Measurements from ENCODE around the gene SHROOM2.
A peak's percentile ranks its signal among the peaks of the same experiment; 100 is the strongest.

Gene SHROOM2

GRCh38 chrX:9947131-9947794 lies 161.0 kb downstream of the SHROOM2 start:
- DNase-seq (ENCODE audit: low spot score), result no peak

- no peak for DNase-seq (ENCODE audit: low spot score)
Measured at GRCh38 chrX:9948406-9948805, 162.2 kb downstream of the SHROOM2 start.

GRCh38 chrX:9952300-9952699 lies 166.1 kb downstream of the SHROOM2 start:
- no peak for DNase-seq (ENCODE audit: low spot score)

- DNase-seq (ENCODE audit: low spot score), result no peak
Measured at GRCh38 chrX:9953396-9953795, 167.2 kb downstream of the SHROOM2 start.

- DNase-seq (ENCODE audit: low spot score), result peak; percentile 63
Measured at GRCh38 chrX:9955506-9955905, 169.3 kb downstream of the SHROOM2 start.

GRCh38 chrX:9957743-9958142 lies 171.5 kb downstream of the SHROOM2 start:
- DNase-seq (ENCODE audit: low spot score), result no peak

- DNase-seq (ENCODE audit: low spot score), result no peak
Measured at GRCh38 chrX:9958183-9958582, 172.0 kb downstream of the SHROOM2 start.

GRCh38 chrX:9961750-9962149 lies 175.5 kb downstream of the SHROOM2 start:
- no peak for DNase-seq (ENCODE audit: low spot score)

- no peak for DNase-seq (ENCODE audit: low spot score)
Measured at GRCh38 chrX:9966775-9967408, 180.7 kb downstream of the SHROOM2 start, which contains the start of gene CLDN34. CLDN34 (plus strand) TSS chrX:9967358; CDS start chrX:9967358, 0 bp downstream.

GRCh38 chrX:9977635-9978034 lies 191.4 kb downstream of the SHROOM2 start:
- DNase-seq (ENCODE audit: low spot score), result no peak

GRCh38 chrX:9980401-9980800 lies 194.2 kb downstream of the SHROOM2 start:
- no peak for DNase-seq (ENCODE audit: low spot score)

GRCh38 chrX:9980927-9981326 lies 194.7 kb downstream of the SHROOM2 start:
- no peak for DNase-seq (ENCODE audit: low spot score)

GRCh38 chrX:9983441-9983840 lies 197.2 kb downstream of the SHROOM2 start:
- no peak for DNase-seq (ENCODE audit: low spot score)

GRCh38 chrX:9983846-9984245 lies 197.6 kb downstream of the SHROOM2 start:
- no peak for DNase-seq (ENCODE audit: low spot score)

- DNase-seq (ENCODE audit: low spot score), result peak; percentile 8
Measured at GRCh38 chrX:9988762-9989161, 202.5 kb downstream of the SHROOM2 start.

GRCh38 chrX:9992061-9992460 lies 205.8 kb downstream of the SHROOM2 start:
- no peak for DNase-seq (ENCODE audit: low spot score)

GRCh38 chrX:9992724-9993123 lies 206.5 kb downstream of the SHROOM2 start:
- DNase-seq (ENCODE audit: low spot score), result no peak

GRCh38 chrX:9995855-9996339 lies 209.7 kb downstream of the SHROOM2 start:
- DNase-seq (ENCODE audit: low spot score), result peak; percentile 85

GRCh38 chrX:9997041-9997440 lies 210.8 kb downstream of the SHROOM2 start:
- DNase-seq (ENCODE audit: low spot score), result no peak

GRCh38 chrX:9997524-9997923 lies 211.3 kb downstream of the SHROOM2 start:
- no peak for DNase-seq (ENCODE audit: low spot score)

Data from GM03348 (cell line).